A549 treated with dexamethasone at 1 μM for 4 hours (cell line): ENCODE measurements around the gene PTGR1. TPM values are rescaled to one million over a fixed set of nuclear protein-coding genes. Genes with fewer than 3 reads are reported as not detected.

Experiments used
- total RNA-seq: library from RNA; stranded (reverse); fragments of 200-300 nt; extraction: Qiagen RNA extraction; gene quantifications from 5 replicates; pipeline ENCODE4 v1.2.3, GENCODE V29; 2022

The PTGR1 gene
- total RNA-seq = 284 to 341 TPM (median 317 TPM) in 5 replicates

DNA sequence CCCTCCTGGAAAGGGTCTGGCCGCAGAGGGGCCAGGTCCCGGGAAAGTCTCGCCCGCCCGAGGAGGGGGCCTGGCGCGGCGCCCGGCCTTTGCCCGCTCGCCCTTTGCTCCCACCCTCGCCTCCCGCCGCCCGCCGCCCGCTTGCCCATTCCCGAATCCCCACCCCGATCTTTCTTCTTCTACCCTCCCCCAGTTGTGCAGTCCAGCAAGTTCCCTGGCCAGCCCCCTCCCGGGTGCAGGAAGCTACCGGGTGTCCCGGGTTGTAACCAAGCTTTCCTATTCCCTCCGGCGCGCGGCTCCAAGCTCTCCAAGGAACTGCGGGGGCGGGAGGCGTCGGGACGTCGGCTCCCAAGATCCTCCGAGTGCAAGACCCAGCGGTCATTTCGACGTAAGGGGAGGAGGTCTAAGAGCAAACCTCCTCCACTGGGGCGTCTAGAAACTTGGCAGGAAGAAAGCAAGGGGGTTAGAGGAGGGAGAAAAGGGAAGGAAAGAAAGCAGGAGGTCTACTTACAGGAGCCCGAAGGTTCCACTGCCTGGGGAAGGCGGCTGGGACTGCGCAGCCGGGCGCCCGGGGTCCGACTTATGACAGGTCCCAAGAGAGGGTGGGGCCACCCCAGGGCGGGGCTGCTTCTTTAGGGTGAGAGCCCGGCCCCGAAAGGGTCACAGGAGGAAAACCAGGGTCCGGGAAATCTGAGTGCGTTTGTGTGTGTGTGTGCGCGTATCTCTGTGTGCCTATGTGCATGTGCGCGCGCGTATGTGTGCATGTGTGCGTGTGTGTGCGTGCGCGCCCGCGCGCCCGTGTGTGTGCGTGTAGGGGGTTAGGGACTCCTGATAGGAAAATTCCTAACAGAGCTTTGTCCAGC, at the start of gene PTGR1:
Gene PTGR1 (minus strand): TSS at position 556 of the 863 bp plus-strand sequence. CDS start 2,225 bp downstream, outside the sequence.

GRCh38 chr9:111631214-111631971, 31.9 kb upstream of the PTGR1 start, which contains the start of gene DNAJC25:
DNAJC25 (plus strand) TSS chr9:111631334; CDS start chr9:111631408, 74 bp downstream.

DNA sequence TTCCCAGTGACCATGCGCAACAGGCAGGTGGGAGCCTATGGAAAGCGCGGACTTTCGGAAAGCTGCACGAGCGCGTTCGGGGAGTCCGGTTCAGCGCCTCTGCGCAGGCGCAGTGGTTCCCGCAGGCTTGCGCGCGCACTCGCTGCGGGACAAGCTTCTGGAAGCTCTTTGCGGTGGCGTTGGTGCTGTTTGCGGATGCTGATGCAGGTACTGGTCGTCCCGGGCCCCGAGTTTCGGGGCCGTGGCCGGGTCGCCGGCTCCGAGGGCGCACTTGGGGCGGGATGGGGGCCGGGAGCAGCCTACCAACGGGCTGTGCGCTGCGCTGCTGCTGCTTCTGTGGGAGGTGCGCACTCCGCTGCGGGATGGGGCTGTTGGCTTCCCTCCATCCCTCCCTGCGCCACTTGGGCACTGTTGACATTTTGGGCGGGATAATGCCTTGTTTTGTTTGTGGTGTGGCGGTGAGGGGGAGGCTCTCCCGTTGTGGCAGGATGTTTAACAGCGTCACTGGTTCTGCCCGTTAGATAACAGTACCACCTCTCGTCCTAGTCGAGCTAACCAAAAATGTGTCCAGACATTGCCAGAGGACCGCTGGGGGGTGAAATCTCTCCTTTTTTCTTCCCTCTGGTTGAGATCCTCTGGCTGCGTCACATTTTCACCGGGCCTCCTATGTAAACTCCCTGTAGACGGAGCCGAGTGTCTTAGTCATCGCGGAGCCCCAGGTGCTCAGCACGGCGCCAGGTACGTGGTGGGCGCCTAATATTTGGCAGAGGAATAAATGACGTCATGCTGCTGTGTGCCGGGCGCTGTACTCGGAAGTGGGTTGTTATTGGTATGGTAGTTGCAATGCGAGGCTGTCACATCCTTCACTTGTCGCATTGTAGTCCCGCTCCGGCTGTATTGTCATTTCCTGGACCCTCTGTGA, 74.1 kb downstream of the PTGR1 start, which contains the start of gene ZNF483:
Gene ZNF483 (plus strand): TSS at position 124 of the 922 bp plus-strand sequence. CDS start 2,217 bp downstream, outside the sequence.

Other genes with a start within 250 kb of the PTGR1 start
- 40.2 to 49.6 TPM (median 47.8 TPM) in 5 replicates for gene ECPAS, start 115.3 kb downstream of the PTGR1 start, total RNA-seq
- gene ZNF483, start 74.5 kb downstream of the PTGR1 start, total RNA-seq = 0.50 to 0.94 TPM (median 0.56 TPM) in 5 replicates
- gene DNAJC25, start 31.7 kb upstream of the PTGR1 start, total RNA-seq = 9.6 to 12.0 TPM (median 10.2 TPM) in 5 replicates
- gene GNG10, start 62.0 kb upstream of the PTGR1 start, total RNA-seq = 43.3 to 59.7 TPM (median 52.6 TPM) in 5 replicates
- gene SHOC1, start 195.3 kb upstream of the PTGR1 start, total RNA-seq = 0.01 to 0.02 TPM in 2 of 5 replicates, not detected in the others